ENCODE measurements around the gene CD74. TPM values are rescaled to one million over a fixed set of nuclear protein-coding genes. Genes with fewer than 3 reads are reported as not detected.

The CD74 gene
- total RNA-seq, 1 donor from 2014 or later, result 24.9 TPM

- H3K27ac Mint-ChIP-seq, result peak overlapping the region; percentile 82
These were observed 35.6 kb downstream of the CD74 start for GRCh38 chr5:150376799-150377771.

GRCh38 chr5:150374651-150375050, 38.1 kb downstream of the CD74 start:
- H3K36me3 Mint-ChIP-seq, result peaks cover 37% of the 10 kb centered on the region

More at GRCh38 chr5:150376799-150377771, 35.6 kb downstream of the CD74 start:
- H3K4me1 Mint-ChIP-seq (ENCODE audit: unreplicated experiment), result peaks cover 18% of the 10 kb centered on the region
- H3K9me3 Mint-ChIP-seq, result no peaks in the 10 kb centered on the region
- no peaks in the 10 kb centered on the region for H3K27me3 Mint-ChIP-seq
- no peak overlapping the region for H3K4me3 Mint-ChIP-seq
- peaks cover 29% of the 10 kb centered on the region for H3K36me3 Mint-ChIP-seq
- no peak for DNase-seq (ENCODE audit: extremely low spot score, unreplicated experiment)
- TF ChIP-seq CTCF (conservative IDR thresholded peaks at IDR 0.05), result no peak

GRCh38 chr5:150372639-150373038, 40.1 kb downstream of the CD74 start:
- Mint-ChIP-seq H3K27me3 (no peaks in the 10 kb centered on the region), H3K4me1 (ENCODE audit: unreplicated experiment) (peaks cover 10% of the 10 kb centered on the region), H3K36me3 (peaks cover 19% of the 10 kb centered on the region), H3K9me3 (no peaks in the 10 kb centered on the region), H3K4me3 (no peak overlapping the region), H3K27ac (no peak overlapping the region)
- no peak for DNase-seq (ENCODE audit: extremely low spot score, unreplicated experiment)
- no peak for TF ChIP-seq CTCF (conservative IDR thresholded peaks at IDR 0.05)

More at GRCh38 chr5:150374651-150375050, 38.1 kb downstream of the CD74 start:
- Mint-ChIP-seq H3K9me3 (no peaks in the 10 kb centered on the region), H3K27ac (no peak overlapping the region), H3K4me3 (no peak overlapping the region), H3K4me1 (ENCODE audit: unreplicated experiment) (peaks cover 18% of the 10 kb centered on the region), H3K27me3 (no peaks in the 10 kb centered on the region)
- DNase-seq (ENCODE audit: extremely low spot score, unreplicated experiment), result no peak
- no peak for TF ChIP-seq CTCF (conservative IDR thresholded peaks at IDR 0.05)

- no peaks in the 10 kb centered on the region for H3K4me1 Mint-ChIP-seq (ENCODE audit: unreplicated experiment)
- no peak overlapping the region for H3K4me3 Mint-ChIP-seq
- H3K27me3 Mint-ChIP-seq, result no peaks in the 10 kb centered on the region
- no peak overlapping the region for H3K27ac Mint-ChIP-seq
- TF ChIP-seq CTCF (conservative IDR thresholded peaks at IDR 0.05), result no peak
- DNase-seq (ENCODE audit: extremely low spot score, unreplicated experiment), result no peak
- peaks cover 12% of the 10 kb centered on the region for H3K36me3 Mint-ChIP-seq
- H3K9me3 Mint-ChIP-seq, result no peaks in the 10 kb centered on the region
These were observed 44.2 kb downstream of the CD74 start for GRCh38 chr5:150368526-150368925.

GRCh38 chr5:150364004-150364403, 48.7 kb downstream of the CD74 start:
- Mint-ChIP-seq H3K36me3 (peaks cover 13% of the 10 kb centered on the region), H3K4me3 (no peak overlapping the region), H3K27ac (no peak overlapping the region), H3K9me3 (no peaks in the 10 kb centered on the region), H3K4me1 (ENCODE audit: unreplicated experiment) (peaks cover 7% of the 10 kb centered on the region), H3K27me3 (no peaks in the 10 kb centered on the region)
- no peak for TF ChIP-seq CTCF (conservative IDR thresholded peaks at IDR 0.05)
- DNase-seq (ENCODE audit: extremely low spot score, unreplicated experiment), result no peak
